ENCODE results near the gene LYSMD3.

The LYSMD3 gene

DNA sequence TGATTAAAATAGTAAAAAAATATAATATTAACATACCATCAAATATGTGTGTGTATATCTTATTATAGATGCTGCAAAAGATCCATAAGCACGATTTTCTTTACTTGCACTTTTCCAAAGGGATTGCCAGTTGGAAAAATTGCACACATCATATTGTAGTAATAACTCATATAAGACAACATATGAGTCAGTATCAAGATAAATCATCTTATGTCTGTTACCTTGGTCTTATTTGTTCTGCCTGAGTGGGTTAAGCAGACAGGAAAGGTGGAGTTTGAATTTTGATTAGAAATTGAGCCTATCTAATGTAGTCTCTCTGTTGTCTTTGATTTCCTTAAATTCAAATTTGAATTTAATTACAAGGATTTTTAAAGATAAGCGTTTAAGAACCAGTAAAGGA, 24.6 kb downstream of the LYSMD3 start:
- Histone ChIP-seq H3K27ac (ENCODE audit: low read length) (no peak overlapping the region), H3K36me3 (replicated peaks; ENCODE audit: low read depth, low read length) (no peaks in the 10 kb centered on the region), H3K4me3 (ENCODE audit: low read length) (no peak overlapping the region), H3K9ac (ENCODE audit: low read length) (no peak overlapping the region), H3K4me1 (ENCODE audit: low read length) (no peaks in the 10 kb centered on the region), H4K20me1 (ENCODE audit: insufficient read depth, low read length) (no peaks in the 10 kb centered on the region), H3K4me2 (ENCODE audit: low read length) (no peak overlapping the region), H3K27me3 (ENCODE audit: low read depth, low read length) (no peaks in the 10 kb centered on the region), H3K9me3 (ENCODE audit: insufficient read depth, low read length) (no peaks in the 10 kb centered on the region), H3K79me2 (ENCODE audit: low read length) (no peaks in the 10 kb centered on the region), H2AFZ (ENCODE audit: low read depth, low read length) (no peak overlapping the region)
- TF ChIP-seq EZH2phosphoT487 (IDR thresholded peaks at IDR 0.05; ENCODE audit: low read depth): no peak

DNA sequence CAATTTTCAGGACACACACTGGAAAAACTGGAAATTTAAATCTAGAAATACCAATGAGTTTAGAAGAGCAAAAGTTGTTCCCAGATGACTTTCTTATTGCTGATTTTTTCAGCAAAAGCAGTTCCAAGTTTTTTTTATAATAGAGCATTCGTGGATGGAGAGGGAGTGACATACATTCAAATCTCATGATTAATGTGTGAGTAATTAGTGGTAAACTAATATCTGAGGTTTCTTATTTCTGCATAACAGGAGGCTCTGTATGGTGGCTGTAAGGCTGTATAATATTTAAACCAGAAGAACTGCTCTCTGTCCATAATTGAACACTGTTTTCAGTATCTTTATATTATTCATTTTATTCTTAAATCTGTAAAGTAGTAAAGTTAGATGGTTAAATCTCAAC, 25.8 kb downstream of the LYSMD3 start:
- Histone ChIP-seq H3K27ac (ENCODE audit: low read length) (no peak overlapping the region), H3K4me2 (ENCODE audit: low read length) (no peak overlapping the region), H3K27me3 (ENCODE audit: low read depth, low read length) (no peaks in the 10 kb centered on the region), H3K4me1 (ENCODE audit: low read length) (no peaks in the 10 kb centered on the region), H4K20me1 (ENCODE audit: insufficient read depth, low read length) (no peaks in the 10 kb centered on the region), H3K9ac (ENCODE audit: low read length) (no peak overlapping the region), H3K9me3 (ENCODE audit: insufficient read depth, low read length) (no peaks in the 10 kb centered on the region), H3K79me2 (ENCODE audit: low read length) (no peaks in the 10 kb centered on the region), H3K36me3 (replicated peaks; ENCODE audit: low read depth, low read length) (no peaks in the 10 kb centered on the region), H2AFZ (ENCODE audit: low read depth, low read length) (no peak overlapping the region), H3K4me3 (ENCODE audit: low read length) (no peak overlapping the region)
- TF ChIP-seq EZH2phosphoT487 (IDR thresholded peaks at IDR 0.05; ENCODE audit: low read depth): no peak
- TF ChIP-seq, protein P1, sequence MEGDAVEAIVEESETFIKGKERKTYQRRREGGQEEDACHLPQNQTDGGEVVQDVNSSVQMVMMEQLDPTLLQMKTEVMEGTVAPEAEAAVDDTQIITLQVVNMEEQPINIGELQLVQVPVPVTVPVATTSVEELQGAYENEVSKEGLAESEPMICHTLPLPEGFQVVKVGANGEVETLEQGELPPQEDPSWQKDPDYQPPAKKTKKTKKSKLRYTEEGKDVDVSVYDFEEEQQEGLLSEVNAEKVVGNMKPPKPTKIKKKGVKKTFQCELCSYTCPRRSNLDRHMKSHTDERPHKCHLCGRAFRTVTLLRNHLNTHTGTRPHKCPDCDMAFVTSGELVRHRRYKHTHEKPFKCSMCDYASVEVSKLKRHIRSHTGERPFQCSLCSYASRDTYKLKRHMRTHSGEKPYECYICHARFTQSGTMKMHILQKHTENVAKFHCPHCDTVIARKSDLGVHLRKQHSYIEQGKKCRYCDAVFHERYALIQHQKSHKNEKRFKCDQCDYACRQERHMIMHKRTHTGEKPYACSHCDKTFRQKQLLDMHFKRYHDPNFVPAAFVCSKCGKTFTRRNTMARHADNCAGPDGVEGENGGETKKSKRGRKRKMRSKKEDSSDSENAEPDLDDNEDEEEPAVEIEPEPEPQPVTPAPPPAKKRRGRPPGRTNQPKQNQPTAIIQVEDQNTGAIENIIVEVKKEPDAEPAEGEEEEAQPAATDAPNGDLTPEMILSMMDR (IDR thresholded peaks at IDR 0.05; ENCODE audit: low read depth, low read length): no peak

DNA sequence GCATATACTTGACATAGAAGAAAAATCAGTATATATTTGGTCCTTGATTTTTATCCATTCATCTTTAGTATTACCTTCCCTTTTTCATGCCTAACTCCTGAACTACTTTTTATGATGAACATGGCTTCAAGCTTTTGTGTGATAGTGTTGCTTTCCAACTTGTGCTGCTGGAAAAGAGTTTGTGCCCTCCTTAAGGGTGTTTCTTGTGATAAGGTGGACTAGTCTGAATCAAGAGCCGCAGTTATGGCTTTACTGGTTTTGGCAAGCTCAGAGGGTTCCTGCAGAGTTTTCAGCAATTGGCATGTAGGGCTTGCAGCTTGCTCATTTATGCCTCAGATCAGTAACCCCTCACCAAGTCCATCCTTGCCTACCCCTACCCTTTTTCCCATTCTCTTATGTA, 34.2 kb downstream of the LYSMD3 start:
- H3K79me2 ChIP-seq (ENCODE audit: low read length): no peaks in the 10 kb centered on the region
- TF ChIP-seq EZH2phosphoT487 (IDR thresholded peaks at IDR 0.05; ENCODE audit: low read depth): no peak
- TF ChIP-seq, protein P1 (IDR thresholded peaks at IDR 0.05; ENCODE audit: low read depth, low read length): no peak
- no peak overlapping the region for H3K27ac ChIP-seq (ENCODE audit: low read length)
- H4K20me1 ChIP-seq (ENCODE audit: insufficient read depth, low read length): no peaks in the 10 kb centered on the region
- no peaks in the 10 kb centered on the region for H3K27me3 ChIP-seq (ENCODE audit: low read depth, low read length)
- H3K36me3 ChIP-seq (replicated peaks; ENCODE audit: low read depth, low read length): peaks cover 7% of the 10 kb centered on the region
- H3K4me2 ChIP-seq (ENCODE audit: low read length): no peak overlapping the region
- no peak overlapping the region for H2AFZ ChIP-seq (ENCODE audit: low read depth, low read length)
- no peak overlapping the region for H3K4me3 ChIP-seq (ENCODE audit: low read length)
- no peaks in the 10 kb centered on the region for H3K4me1 ChIP-seq (ENCODE audit: low read length)
- H3K9ac ChIP-seq (ENCODE audit: low read length): no peak overlapping the region
- no peaks in the 10 kb centered on the region for H3K9me3 ChIP-seq (ENCODE audit: insufficient read depth, low read length)

DNA sequence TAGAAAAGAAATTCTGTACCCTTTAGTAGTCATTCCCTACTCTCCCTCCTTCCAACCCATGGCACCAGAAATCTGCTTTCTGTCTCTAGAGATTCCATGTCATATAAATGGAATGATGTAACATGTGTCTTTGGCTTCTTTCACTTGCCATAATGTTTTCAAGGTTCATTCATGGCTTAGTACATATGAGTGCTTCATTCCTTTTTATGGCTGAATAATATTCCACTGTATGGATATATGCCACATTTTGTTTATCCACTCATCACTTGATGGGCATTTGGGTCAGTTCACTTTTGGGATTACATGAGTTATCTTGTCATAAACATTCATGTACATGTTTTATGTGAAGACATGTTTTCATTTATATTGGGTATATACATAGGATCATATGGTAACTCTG, 35.3 kb downstream of the LYSMD3 start:
- Histone ChIP-seq H3K4me1 (ENCODE audit: low read length) (no peaks in the 10 kb centered on the region), H3K27me3 (ENCODE audit: low read depth, low read length) (no peaks in the 10 kb centered on the region), H3K79me2 (ENCODE audit: low read length) (no peaks in the 10 kb centered on the region), H3K9ac (ENCODE audit: low read length) (no peak overlapping the region), H3K4me2 (ENCODE audit: low read length) (no peak overlapping the region), H3K27ac (ENCODE audit: low read length) (no peak overlapping the region), H3K36me3 (replicated peaks; ENCODE audit: low read depth, low read length) (peaks cover 7% of the 10 kb centered on the region), H4K20me1 (ENCODE audit: insufficient read depth, low read length) (no peaks in the 10 kb centered on the region), H3K4me3 (ENCODE audit: low read length) (no peak overlapping the region), H3K9me3 (ENCODE audit: insufficient read depth, low read length) (no peaks in the 10 kb centered on the region), H2AFZ (ENCODE audit: low read depth, low read length) (no peak overlapping the region)
- TF ChIP-seq, protein P1 (IDR thresholded peaks at IDR 0.05; ENCODE audit: low read depth, low read length): no peak

DNA sequence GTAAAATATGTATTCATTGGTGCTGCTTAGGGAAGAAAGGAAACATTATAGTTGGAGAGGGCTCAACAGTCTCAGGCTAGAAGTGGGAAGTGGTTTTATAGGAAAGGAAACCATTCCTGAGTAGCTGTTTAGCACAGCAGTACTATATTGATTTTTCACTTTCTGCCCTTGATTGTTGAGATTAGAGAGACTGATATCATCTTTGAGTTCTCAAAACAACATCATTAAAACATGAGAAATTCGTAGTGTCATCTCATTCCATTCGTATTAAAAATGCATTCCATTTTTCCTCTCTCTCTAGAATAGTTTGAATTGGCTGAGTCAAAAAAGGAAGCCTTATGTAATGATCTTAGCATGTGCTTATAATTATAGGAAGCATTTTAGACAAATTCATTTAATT, 40.6 kb downstream of the LYSMD3 start:
- TF ChIP-seq EZH2phosphoT487 (IDR thresholded peaks at IDR 0.05; ENCODE audit: low read depth): no peak
- TF ChIP-seq, protein P1 (IDR thresholded peaks at IDR 0.05; ENCODE audit: low read depth, low read length): no peak

More for the DNA sequence above, 40.6 kb downstream of the LYSMD3 start:
- Histone ChIP-seq H3K36me3 (replicated peaks; ENCODE audit: low read depth, low read length) (no peaks in the 10 kb centered on the region), H3K27ac (ENCODE audit: low read length) (no peak overlapping the region), H3K4me1 (ENCODE audit: low read length) (no peaks in the 10 kb centered on the region), H3K9ac (ENCODE audit: low read length) (no peak overlapping the region), H3K9me3 (ENCODE audit: insufficient read depth, low read length) (no peaks in the 10 kb centered on the region), H3K4me2 (ENCODE audit: low read length) (no peak overlapping the region), H3K4me3 (ENCODE audit: low read length) (no peak overlapping the region), H4K20me1 (ENCODE audit: insufficient read depth, low read length) (no peaks in the 10 kb centered on the region), H3K27me3 (ENCODE audit: low read depth, low read length) (no peaks in the 10 kb centered on the region), H2AFZ (ENCODE audit: low read depth, low read length) (no peak overlapping the region), H3K79me2 (ENCODE audit: low read length) (no peaks in the 10 kb centered on the region)
